ENCODE data around the gene ANKAR. TPM values are rescaled to one million over a fixed set of nuclear protein-coding genes. Genes with fewer than 3 reads are reported as not detected.
"Not testable (repeated sequence)": the region's sequence is repeated elsewhere in the genome, so short reads cannot be mapped to it uniquely, and the experiment has no call there.

Gene ANKAR
- total RNA-seq, 2 donors from 2014 or later: 4.4 to 7.7 TPM

GRCh38 chr2:189663319-189663718 lies 11.2 kb upstream of the ANKAR start:
- peak overlapping the region; percentile 55 for H3K4me3 Mint-ChIP-seq
- not testable (repeated sequence) for H3K9me3 Mint-ChIP-seq; H3K27me3 Mint-ChIP-seq; H3K27ac Mint-ChIP-seq; ATAC-seq; DNase-seq (ENCODE audit: low spot score)
- peaks cover 20% of the 10 kb centered on the region for H3K36me3 Mint-ChIP-seq
- H3K4me1 Mint-ChIP-seq (ENCODE audit: low read depth in 2 of 2): peaks cover 7 to 14% of the 10 kb centered on the region in 2 donors

DNA sequence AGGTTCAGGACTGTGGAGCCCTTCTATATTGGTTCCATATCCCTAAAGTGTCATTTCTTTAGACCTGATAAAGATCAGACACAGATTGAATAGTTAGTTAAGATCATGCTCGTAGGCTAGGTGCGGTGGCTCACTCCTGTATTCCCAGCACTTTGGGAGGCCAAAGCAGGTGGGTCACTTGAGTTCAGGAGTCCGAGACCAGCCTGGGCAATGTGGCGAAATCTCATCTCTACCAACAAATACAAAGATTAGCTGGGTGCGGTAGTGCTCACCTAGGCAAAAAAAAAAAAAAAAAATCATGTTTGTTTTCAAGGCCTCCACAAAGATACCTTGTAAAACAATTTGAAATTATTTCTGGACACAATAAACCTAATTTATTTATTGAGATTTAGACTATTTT lies 4.6 kb upstream of the ANKAR start:
- peaks cover 9 to 12% of the 10 kb centered on the region in 2 donors for H3K4me1 Mint-ChIP-seq (ENCODE audit: low read depth in 2 of 2)
- DNase-seq (ENCODE audit: low spot score) (no peak), ATAC-seq (no peak)
- no peaks in the 10 kb centered on the region for H3K27me3 Mint-ChIP-seq
- no peak overlapping the region for H3K4me3 Mint-ChIP-seq
- no peaks in the 10 kb centered on the region for H3K9me3 Mint-ChIP-seq
- peaks cover 32% of the 10 kb centered on the region for H3K36me3 Mint-ChIP-seq
- H3K27ac Mint-ChIP-seq: no peak overlapping the region

- Mint-ChIP-seq H3K4me3 (peak overlapping the region; percentile 68), H3K36me3 (peaks cover 25% of the 10 kb centered on the region), H3K9me3 (no peaks in the 10 kb centered on the region), H3K27me3 (no peaks in the 10 kb centered on the region), H3K4me1 (ENCODE audit: low read depth in 2 of 2) (peaks cover 12 to 21% of the 10 kb centered on the region in 2 donors), H3K27ac (peak overlapping the region; percentile 91 to 93)
- DNase-seq (ENCODE audit: low spot score) (no peak), ATAC-seq (no peak)
These were observed 653 bp upstream of the ANKAR start for GRCh38 chr2:189673661-189674373.

DNA sequence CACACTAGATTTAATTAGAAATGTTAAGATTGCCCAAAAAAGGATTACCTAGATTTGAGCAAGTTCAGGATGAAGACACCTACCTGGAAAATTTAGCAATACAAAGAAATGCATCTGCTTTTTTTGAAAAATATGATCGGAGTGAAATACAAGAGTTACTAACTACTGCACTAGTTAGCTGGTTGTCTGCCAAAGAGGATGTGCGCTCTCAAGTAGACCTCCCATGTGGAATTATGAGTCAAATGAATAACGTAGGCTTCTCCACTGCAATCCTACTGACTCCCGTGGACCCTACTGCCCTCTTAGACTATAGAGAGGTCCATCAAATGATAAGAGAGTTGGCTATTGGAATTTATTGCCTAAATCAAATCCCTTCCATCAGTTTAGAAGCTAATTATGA lies 2.0 kb downstream of the ANKAR start:
- ATAC-seq (no peak), DNase-seq (ENCODE audit: low spot score) (no peak)
- no peak overlapping the region for H3K4me3 Mint-ChIP-seq
- H3K9me3 Mint-ChIP-seq: no peaks in the 10 kb centered on the region
- peaks cover 25 to 36% of the 10 kb centered on the region in 2 donors for H3K4me1 Mint-ChIP-seq (ENCODE audit: low read depth in 2 of 2)
- no peaks in the 10 kb centered on the region for H3K27me3 Mint-ChIP-seq
- peaks cover 28% of the 10 kb centered on the region for H3K36me3 Mint-ChIP-seq
- no peak overlapping the region for H3K27ac Mint-ChIP-seq

- DNase-seq (ENCODE audit: low spot score) (no peak), ATAC-seq (no peak)
- Mint-ChIP-seq H3K27ac (no peak overlapping the region), H3K4me1 (ENCODE audit: low read depth in 2 of 2) (peaks cover 20 to 27% of the 10 kb centered on the region in 2 donors), H3K36me3 (peaks cover 22% of the 10 kb centered on the region), H3K27me3 (no peaks in the 10 kb centered on the region), H3K9me3 (no peaks in the 10 kb centered on the region), H3K4me3 (no peak overlapping the region)
These were observed 4.8 kb downstream of the ANKAR start for GRCh38 chr2:189679226-189679625.

- no peak for ATAC-seq
- DNase-seq (ENCODE audit: low spot score): no peak
- Mint-ChIP-seq H3K27me3 (no peaks in the 10 kb centered on the region), H3K4me3 (no peak overlapping the region), H3K27ac (no peak overlapping the region), H3K4me1 (ENCODE audit: low read depth in 2 of 2) (peaks cover 23 to 25% of the 10 kb centered on the region in 2 donors), H3K9me3 (no peaks in the 10 kb centered on the region), H3K36me3 (peaks cover 22% of the 10 kb centered on the region)
These were observed 6.7 kb downstream of the ANKAR start for GRCh38 chr2:189681203-189681602.

DNA sequence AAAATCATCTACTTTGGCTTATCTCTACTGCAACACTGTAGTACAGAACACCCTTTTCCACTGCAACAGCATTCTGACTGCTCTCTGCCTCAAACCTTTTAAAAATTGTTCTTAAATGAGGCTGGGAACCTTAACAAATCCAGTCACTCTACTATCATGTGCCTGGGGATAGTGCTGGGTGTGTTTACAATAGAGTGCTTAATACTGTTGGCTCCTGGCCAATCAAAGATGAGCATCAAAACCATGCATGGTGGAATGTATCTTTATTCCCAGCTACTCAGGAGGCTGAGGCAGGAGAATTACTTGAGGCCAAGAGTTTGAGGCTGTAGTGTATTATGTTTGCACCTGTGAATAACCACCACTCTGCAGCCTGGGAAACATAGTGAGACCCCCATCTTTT lies 7.4 kb downstream of the ANKAR start:
- Mint-ChIP-seq H3K27me3 (no peaks in the 10 kb centered on the region), H3K9me3 (no peaks in the 10 kb centered on the region), H3K4me3 (no peak overlapping the region), H3K27ac (no peak overlapping the region), H3K4me1 (ENCODE audit: low read depth in 2 of 2) (peaks cover 23 to 25% of the 10 kb centered on the region in 2 donors), H3K36me3 (peaks cover 22% of the 10 kb centered on the region)
- no peak for ATAC-seq
- no peak for DNase-seq (ENCODE audit: low spot score)

DNA sequence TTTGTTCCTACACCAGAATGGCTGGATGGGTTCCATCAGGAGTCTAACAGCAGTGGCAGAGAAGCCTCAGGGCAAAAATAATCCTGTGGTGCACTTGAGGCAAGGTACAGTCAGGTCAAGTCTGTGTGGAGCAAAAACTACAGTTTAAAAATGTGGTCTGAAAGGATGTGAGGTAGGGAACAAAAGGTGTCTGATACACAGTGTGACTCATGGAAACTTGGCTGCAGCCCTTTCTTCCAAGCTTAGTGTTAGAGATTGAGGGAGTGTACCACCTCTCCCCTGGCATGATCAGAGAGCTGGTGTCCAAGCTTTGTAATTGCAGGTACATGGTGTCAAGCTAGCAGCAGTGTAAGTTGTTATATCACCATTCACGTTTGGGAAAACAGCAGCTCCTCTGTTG lies 8.9 kb downstream of the ANKAR start:
- peaks cover 13% of the 10 kb centered on the region for H3K36me3 Mint-ChIP-seq
- H3K27me3 Mint-ChIP-seq: no peaks in the 10 kb centered on the region
- H3K4me1 Mint-ChIP-seq (ENCODE audit: low read depth in 2 of 2): peaks cover 25 to 26% of the 10 kb centered on the region in 2 donors
- no peaks in the 10 kb centered on the region for H3K9me3 Mint-ChIP-seq
- no peak overlapping the region for H3K27ac Mint-ChIP-seq
- DNase-seq (ENCODE audit: low spot score): no peak
- peak in 1 of 2 donors; percentile 24 for ATAC-seq
- H3K4me3 Mint-ChIP-seq: no peak overlapping the region

GRCh38 chr2:189684811-189685210 lies 10.3 kb downstream of the ANKAR start:
- Mint-ChIP-seq H3K27ac (peak overlapping the region in 1 of 2 donors; percentile 50), H3K9me3 (no peaks in the 10 kb centered on the region), H3K4me1 (ENCODE audit: low read depth in 2 of 2) (peaks cover 18 to 20% of the 10 kb centered on the region in 2 donors), H3K4me3 (no peak overlapping the region), H3K36me3 (no peaks in the 10 kb centered on the region), H3K27me3 (no peaks in the 10 kb centered on the region)
- DNase-seq (ENCODE audit: low spot score) (no peak), ATAC-seq (no peak)

DNA sequence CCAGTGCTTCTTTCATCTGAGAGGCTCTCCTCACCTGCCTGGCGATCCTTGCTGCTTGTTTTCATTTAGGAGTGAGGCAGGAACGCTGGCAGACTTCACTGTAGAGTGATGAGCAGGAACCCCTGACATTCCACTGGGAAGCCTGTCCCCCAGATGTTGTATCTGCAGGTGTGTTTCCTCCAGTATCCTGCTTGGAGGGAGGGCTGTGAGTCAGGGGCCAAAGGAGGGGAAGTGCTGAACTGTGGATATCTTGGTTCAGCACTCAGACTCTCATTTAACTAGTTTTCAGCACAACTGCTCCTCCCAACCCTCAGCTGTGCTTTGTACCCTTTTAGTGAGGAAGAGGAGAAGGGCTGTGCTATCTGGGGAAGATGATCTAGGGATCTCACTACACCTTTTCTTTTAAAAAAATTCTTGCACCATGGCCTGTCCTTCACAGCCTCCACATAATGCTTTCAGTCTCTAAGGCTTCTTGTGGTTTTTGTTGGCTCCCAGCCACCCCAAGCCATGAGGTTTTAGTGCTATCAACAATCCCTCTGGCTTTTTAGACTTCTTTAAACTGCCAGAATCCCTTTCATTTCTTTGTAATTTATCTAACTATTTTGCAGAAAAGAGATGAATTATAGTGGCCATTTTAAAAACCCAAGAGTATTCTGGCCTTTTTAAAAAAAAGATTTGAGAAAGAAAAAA lies 11.2 kb downstream of the ANKAR start:
- DNase-seq (ENCODE audit: low spot score) (no peak), ATAC-seq (no peak)
- Mint-ChIP-seq H3K27me3 (no peaks in the 10 kb centered on the region), H3K4me3 (no peak overlapping the region), H3K27ac (peak overlapping the region in 1 of 2 donors; percentile 50), H3K9me3 (no peaks in the 10 kb centered on the region), H3K4me1 (ENCODE audit: low read depth in 2 of 2) (peaks cover 10 to 13% of the 10 kb centered on the region in 2 donors), H3K36me3 (no peaks in the 10 kb centered on the region)

DNA sequence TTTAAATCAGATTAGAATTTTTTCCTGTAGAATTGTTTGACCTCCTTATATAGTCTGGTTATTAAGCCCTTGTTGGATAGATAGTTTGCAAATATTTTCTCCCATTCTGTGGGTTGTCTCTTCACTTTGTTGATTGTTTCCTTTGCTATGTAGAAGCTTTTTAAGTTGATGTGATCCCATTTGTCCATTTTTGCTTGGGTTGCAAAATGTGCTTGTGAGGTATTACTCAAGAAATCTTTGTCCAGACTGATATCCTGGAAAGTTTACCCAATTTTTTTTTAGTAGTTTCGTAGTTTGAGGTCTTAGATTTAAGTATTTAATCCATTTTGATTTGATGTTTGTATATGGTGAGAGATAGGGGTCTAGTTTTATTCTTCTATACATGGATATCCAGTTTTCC lies 13.3 kb downstream of the ANKAR start:
- H3K4me1 Mint-ChIP-seq (ENCODE audit: low read depth in 2 of 2): peaks cover 10 to 13% of the 10 kb centered on the region in 2 donors
- not testable (repeated sequence) for ATAC-seq; H3K36me3 Mint-ChIP-seq; H3K4me3 Mint-ChIP-seq; DNase-seq (ENCODE audit: low spot score); H3K27me3 Mint-ChIP-seq; H3K9me3 Mint-ChIP-seq; H3K27ac Mint-ChIP-seq

DNA sequence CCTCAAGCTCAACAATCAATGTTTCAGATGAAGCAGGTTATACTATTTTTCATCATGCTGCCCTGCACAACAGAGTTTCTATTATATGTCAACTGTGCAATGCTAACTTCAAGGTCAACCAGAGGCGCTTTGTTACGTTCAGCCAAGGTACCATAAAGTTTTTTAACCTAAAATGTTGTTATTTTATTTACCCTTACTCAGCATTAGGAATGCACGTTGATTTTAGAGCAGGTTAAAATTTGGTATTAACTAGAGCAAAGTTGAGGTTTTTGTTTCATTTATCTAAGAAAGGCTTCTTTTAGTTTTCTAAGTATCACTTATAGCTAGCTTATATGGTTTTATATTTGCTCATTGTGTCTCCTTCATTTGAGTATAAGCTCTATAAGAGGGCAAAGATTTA lies 21.8 kb downstream of the ANKAR start:
- ATAC-seq (no peak), DNase-seq (ENCODE audit: low spot score) (no peak)
- H3K27me3 Mint-ChIP-seq: no peaks in the 10 kb centered on the region
- no peaks in the 10 kb centered on the region for H3K36me3 Mint-ChIP-seq
- H3K9me3 Mint-ChIP-seq: no peaks in the 10 kb centered on the region
- H3K4me1 Mint-ChIP-seq (ENCODE audit: low read depth in 2 of 2): peaks cover 0 to 5% of the 10 kb centered on the region in 2 donors
- H3K27ac Mint-ChIP-seq: no peak overlapping the region
- H3K4me3 Mint-ChIP-seq: no peak overlapping the region

GRCh38 chr2:189698020-189698887 lies 23.8 kb downstream of the ANKAR start:
- no peaks in the 10 kb centered on the region for H3K9me3 Mint-ChIP-seq
- H3K27me3 Mint-ChIP-seq: no peaks in the 10 kb centered on the region
- ATAC-seq (no peak), DNase-seq (ENCODE audit: low spot score) (no peak)
- H3K4me3 Mint-ChIP-seq: no peak overlapping the region
- H3K36me3 Mint-ChIP-seq: no peaks in the 10 kb centered on the region
- H3K27ac Mint-ChIP-seq: peak overlapping the region in 1 of 2 donors; percentile 50
- peaks cover 0 to 5% of the 10 kb centered on the region in 2 donors for H3K4me1 Mint-ChIP-seq (ENCODE audit: low read depth in 2 of 2)

DNA sequence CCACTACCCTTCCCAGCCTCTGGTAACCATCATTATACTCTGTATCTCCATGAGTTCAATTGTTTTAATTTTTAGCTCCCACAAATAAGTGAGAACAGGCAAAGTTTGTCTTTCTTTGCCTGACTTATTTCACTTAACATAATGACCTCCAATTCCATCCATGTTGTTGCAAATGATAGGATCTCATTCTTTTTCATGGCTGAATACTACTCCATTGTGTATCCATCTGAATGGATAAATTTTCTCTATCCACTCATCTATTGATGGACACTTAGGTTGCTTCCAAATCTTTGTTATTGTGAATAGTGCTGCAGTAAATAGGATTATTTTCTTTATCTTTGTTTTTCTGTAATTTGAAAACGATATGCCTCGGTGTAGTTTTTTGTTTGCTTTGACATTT lies 26.2 kb downstream of the ANKAR start:
- Mint-ChIP-seq H3K27me3 (no peaks in the 10 kb centered on the region), H3K36me3 (no peaks in the 10 kb centered on the region), H3K9me3 (no peaks in the 10 kb centered on the region), H3K27ac (no peak overlapping the region), H3K4me3 (no peak overlapping the region), H3K4me1 (ENCODE audit: low read depth in 2 of 2) (peaks cover 0 to 5% of the 10 kb centered on the region in 2 donors)
- DNase-seq (ENCODE audit: low spot score): no peak
- ATAC-seq: no peak
